ENCODE data around the gene DNTTIP2. TPM values are rescaled to one million over a fixed set of nuclear protein-coding genes. Genes with fewer than 3 reads are reported as not detected.

The DNTTIP2 gene
- total RNA-seq, 1 experiment from 2014 or later, result 101 TPM

- Histone ChIP-seq H3T11ph (ENCODE audit: low read length) (no peak overlapping the region), H2BK15ac (ENCODE audit: low read depth, low read length) (no peak overlapping the region), H3K56ac (ENCODE audit: insufficient read length, low read depth, low read length) (no peak overlapping the region), H3K27me3 (ENCODE audit: insufficient read depth, low read length) (no peaks in the 10 kb centered on the region), H3K9ac (ENCODE audit: extremely low read depth, insufficient read length, low read length) (no peak overlapping the region), H3K79me1 (ENCODE audit: insufficient read depth, low read depth, low read length, poor library complexity, severe bottlenecking) (no peaks in the 10 kb centered on the region), H4K91ac (ENCODE audit: insufficient read length, low read depth, low read length) (no peak overlapping the region), H2BK5ac (ENCODE audit: insufficient read length, low read length) (no peak overlapping the region), H4K5ac (ENCODE audit: insufficient read length, low read depth, low read length) (no peak overlapping the region), H2BK12ac (ENCODE audit: insufficient read length, low read depth, low read length) (no peak overlapping the region), H3K14ac (ENCODE audit: insufficient read depth, low read length) (no peak overlapping the region), H4K8ac (replicated peaks; ENCODE audit: insufficient read length, low read depth, low read length) (no peak overlapping the region), H3K4me2 (ENCODE audit: insufficient read depth, insufficient read length, low read length) (no peak overlapping the region), H3K18ac (ENCODE audit: insufficient read length, low read depth, low read length) (no peak overlapping the region), H3K23me2 (ENCODE audit: insufficient read length, low read depth, low read length, poor library complexity, severe bottlenecking) (no peaks in the 10 kb centered on the region), H2BK20ac (ENCODE audit: low read depth, low read length, poor library complexity, severe bottlenecking) (no peak overlapping the region), H3K9me3 (ENCODE audit: control insufficient read depth, low read depth, low read length) (no peaks in the 10 kb centered on the region), H2AK5ac (ENCODE audit: insufficient read length, low read length) (no peak overlapping the region), H2AFZ (ENCODE audit: low read length) (no peak overlapping the region), H3K27ac (ENCODE audit: insufficient read length, low read depth, low read length) (no peak overlapping the region), H2BK120ac (ENCODE audit: low read depth, low read length, poor library complexity, severe bottlenecking) (no peak overlapping the region), H4K20me1 (ENCODE audit: control insufficient read depth, insufficient read depth, insufficient read length) (no peaks in the 10 kb centered on the region), H3K4me1 (ENCODE audit: insufficient read depth, low read length) (no peaks in the 10 kb centered on the region), H3K4ac (ENCODE audit: low read depth, low read length) (no peak overlapping the region), H3K79me2 (ENCODE audit: insufficient read depth, low read length) (peaks cover 1% of the 10 kb centered on the region; the same call in 1 of the 2 replicates), H3K23ac (ENCODE audit: insufficient read length, low read depth, low read length) (no peak overlapping the region)
- TF ChIP-seq CTCF (conservative IDR thresholded peaks at IDR 0.05), result no peak
- Mint-ChIP-seq H3K9me3 (no peaks in the 10 kb centered on the region), H3K4me1 (peaks cover 0 to 2% of the 10 kb centered on the region in 2 experiments; a peak in 1 of 4 replicates), H3K4me3 (no peak overlapping the region), H3K36me3 (ENCODE audit: insufficient read depth in 1 of 3, low read depth in 3 of 3) (peaks cover 3 to 8% (median 5%) of the 10 kb centered on the region in 3 experiments; a peak in 4 of 7 replicates), H3K27ac (no peak overlapping the region), H3K27me3 (ENCODE audit: low read depth) (no peaks in the 10 kb centered on the region)
- no peak for DNase-seq
- WGBS (ENCODE audit: extremely low coverage, insufficient read length, low lambda C conversion rate), result no CpG with 5 or more reads among the region's 3 CpGs
Measured at GRCh38 chr1:93900723-93901504, 21.9 kb upstream of the DNTTIP2 start.

Measured in H9 (cell line).